GM21447 (cell line): ENCODE measurements around the gene REXO1.

ENCODE experiments used
- ATAC-seq: cut with Tn5 transposase; IDR thresholded peaks from one replicate; pipeline ENCODE4 v1.9.1; 2021; ENCODE audit not compliant: unreplicated experiment

Gene REXO1

DNA sequence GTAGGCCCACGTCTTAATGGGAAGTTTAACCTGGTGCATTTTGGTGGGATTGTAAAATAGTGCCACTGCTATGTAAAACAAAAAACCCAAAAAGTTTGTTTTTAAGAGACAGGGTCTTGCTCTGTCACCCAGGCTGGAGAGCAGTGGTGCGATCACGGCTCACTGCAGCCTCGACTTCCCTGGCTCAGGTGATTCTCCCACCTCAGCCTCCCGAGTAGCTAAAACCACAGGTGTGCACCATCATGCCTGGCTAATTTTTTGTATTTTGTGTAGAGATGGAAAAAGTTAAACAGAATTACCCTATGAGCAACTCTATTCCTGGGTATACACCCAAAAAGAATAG, 820 bp upstream of the REXO1 start:
- ATAC-seq: no peak

DNA sequence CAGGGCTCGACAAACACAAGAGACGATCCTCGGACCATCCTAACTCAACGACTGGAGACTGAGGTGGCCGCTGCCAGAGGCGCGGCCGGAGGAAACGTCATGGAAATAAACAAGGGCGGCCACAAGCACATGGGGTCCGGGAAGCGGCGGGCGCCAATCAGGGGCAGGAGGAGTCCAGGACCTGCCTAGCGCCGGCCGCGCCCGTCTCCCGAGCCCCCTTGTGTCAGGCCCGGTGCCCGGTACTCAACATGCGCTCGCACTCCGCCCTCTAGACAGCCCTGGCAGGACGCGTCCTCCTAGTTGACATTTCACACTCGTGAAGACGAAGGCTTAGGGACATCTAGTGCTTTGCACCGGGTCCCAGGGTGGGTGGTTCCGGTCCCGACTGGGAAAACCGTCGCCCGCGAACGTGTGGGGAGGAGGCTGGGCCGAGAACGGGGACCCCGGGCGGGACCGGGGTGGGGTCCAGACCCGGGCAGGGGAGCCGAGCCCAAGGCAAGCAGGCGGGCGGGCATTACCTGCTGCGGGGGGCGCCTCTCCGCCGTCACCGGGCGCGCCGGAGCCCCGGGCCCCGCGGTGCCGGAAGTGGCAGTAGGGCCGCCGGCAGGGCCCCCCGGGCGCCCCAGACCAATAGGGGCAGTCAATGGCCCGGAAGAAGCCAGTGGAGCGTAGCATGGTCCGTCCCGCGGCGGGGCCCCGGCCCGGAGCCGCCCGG, 442 bp downstream of the REXO1 start:
- ATAC-seq: peak; percentile 15

DNA sequence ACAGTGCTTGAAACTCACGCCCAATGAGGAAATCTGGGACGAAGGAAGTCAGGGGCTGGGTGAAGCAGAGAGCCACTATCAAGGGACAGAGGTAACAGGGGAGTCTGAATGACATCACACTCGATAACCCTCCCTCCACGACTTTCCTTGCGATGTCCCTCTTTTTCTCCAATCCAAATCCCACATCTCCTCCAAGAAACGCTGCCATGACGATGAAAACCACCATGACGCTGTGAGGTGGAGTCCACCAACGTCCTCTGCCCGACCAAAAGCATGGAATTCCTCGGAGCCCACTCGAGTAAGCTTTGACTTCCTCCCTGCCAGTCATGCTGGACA, 967 bp downstream of the REXO1 start:
- ATAC-seq: no peak

DNA sequence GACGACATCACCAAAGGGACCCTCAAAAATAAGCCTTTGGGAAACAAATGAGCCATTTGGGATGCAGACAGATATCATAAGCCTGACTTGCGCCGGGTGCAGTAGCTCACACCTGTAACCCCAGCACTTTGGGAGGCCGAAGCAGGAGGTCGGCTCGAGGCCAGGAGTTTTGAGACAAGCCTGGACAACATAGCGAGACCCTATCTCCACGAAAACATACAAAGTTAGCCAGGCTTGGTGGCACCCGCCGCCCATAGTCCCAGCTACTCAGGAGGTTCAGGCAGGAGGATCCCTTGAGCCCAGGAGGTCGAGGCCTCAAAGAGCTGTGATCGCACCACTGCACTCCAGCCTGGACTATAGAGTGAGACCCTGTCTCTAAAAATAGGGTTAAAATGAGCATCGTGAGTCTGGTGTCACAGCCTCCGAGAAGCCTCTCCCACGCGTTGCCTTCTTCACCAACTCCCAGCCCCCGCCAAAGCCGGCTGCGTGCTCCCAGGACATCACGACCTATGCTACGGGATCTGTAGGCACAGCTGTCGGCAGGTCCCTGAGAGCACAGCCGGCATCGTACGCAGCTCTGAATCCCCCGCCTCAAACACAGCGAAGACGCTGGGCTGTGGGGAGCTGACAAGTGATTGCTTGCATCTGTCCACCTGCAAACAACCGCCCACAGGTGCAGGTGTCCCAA, 1.6 kb downstream of the REXO1 start:
- no peak for ATAC-seq

DNA sequence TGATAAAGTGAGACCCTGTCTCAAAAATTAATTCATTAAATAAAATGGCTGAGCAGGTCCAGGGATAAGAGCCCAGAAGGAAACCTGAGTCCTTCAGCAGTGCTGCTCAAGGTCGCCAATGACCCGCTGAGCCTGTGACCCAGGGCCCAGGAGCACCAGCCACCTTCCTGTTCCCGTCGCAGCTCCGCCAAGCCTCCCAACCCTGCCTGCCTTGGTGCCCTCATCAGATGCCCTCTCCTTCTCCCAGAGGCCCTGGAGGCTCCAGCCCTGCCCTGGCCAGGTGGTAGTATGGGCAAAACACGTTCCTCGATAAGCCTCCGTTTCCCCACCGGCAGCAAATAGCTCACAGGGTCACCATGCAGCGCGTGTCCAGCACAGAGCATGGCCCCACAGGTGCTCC, 2.6 kb downstream of the REXO1 start:
- ATAC-seq: no peak

DNA sequence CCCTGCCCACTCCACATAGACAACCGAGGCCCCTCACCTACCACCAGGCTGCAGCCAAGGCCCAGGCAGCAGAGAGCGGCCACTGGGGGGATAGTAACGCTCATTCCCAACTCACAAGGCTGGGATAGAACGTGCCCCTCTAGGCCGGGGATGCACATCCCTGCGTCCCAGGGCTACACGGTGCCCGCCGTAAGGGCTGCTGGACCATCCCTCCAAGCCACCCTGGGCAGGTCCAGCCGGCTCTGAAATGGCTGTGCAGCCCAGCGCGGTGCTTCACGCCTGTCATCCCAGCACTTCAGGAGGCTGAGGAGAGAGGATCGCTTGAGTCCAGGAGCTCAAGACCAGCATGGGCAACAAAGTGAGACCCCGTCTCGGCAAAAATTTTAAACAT, 3.2 kb downstream of the REXO1 start:
- no peak for ATAC-seq

DNA sequence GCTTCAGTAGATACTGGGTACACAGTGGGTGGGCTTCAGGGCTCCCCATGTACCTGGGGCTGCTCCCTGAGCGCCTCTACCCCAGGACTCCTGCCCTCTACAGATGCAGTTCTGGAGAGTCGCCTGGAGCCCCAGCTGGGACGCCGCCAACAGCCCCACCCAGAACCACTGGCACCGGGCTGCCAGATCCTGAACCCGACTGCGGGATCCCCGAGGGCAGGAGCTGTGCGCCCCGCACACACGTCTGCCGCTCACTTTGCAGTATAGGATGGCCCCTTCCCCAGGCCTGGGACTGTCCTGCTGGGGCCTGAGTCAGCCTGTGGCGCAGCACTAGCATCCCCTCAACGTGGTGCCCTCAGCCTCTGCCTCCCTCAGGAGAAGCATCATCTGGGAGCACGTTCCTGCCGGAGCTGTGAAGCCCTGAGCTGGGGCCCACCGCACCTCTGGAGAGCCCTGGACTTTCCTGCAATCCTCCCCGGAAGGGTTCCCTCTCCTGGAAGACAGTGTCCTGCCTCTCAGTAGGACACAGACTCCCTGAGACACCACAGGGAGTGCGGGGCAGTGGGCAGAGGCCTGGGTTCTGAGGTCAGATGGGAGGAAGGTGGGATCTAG, 3.7 kb downstream of the REXO1 start:
- ATAC-seq: no peak

DNA sequence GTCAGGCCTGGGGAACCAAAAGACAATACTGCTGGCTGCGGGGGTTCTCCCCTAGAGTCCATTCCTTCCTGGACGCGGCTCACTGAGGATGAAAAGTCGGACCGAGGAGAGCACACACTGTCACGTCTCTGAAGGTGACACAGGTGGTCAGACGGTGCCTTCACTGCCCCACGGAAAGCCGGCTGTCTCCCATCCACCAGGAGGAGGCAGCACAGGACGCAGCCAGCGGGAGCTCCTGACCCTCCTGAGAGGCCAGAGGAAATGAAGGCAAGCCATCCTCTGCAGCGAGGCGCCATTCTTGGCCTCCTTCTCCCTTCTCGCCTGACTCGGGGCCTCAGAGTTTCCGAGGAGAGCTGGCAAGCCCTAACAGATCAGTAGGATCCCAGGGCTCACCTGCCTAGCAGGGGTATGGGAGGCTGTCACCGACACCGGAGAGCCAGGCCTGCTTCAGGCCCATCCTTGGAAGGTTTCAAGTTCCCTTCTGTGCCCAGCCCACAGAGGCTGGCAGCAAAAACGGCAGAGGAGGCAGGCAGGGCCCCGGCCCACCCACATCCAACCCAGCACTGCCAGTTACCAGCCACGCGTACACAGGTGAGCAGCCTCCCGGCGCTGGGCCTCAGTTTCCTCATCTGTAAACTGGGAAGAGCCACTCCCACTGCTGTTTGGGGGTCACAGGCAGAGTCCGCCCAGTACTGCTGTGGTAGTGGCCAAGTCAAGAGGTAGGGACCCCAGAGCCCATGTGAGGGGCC, 4.5 kb downstream of the REXO1 start:
- no peak for ATAC-seq

DNA sequence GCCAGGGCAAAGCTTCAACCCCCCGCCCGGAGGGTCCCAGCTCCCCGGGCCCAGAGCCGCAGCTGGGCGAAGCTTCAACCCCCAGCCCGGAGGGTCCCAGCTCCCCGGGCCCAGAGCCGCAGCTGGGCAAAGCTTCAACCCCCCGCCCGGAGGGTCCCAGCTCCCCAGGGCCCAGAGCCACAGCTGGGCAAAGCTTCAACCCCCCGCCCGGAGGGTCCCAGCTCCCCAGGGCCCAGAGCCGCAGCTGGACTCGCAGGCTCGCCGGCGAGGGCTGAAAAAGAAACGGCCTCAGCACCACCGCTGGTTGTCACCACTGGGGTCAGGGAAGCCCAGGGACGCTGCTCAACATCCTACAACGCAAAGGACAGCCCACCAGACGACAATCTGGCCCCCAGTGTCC, 5.2 kb downstream of the REXO1 start:
- no peak for ATAC-seq

DNA sequence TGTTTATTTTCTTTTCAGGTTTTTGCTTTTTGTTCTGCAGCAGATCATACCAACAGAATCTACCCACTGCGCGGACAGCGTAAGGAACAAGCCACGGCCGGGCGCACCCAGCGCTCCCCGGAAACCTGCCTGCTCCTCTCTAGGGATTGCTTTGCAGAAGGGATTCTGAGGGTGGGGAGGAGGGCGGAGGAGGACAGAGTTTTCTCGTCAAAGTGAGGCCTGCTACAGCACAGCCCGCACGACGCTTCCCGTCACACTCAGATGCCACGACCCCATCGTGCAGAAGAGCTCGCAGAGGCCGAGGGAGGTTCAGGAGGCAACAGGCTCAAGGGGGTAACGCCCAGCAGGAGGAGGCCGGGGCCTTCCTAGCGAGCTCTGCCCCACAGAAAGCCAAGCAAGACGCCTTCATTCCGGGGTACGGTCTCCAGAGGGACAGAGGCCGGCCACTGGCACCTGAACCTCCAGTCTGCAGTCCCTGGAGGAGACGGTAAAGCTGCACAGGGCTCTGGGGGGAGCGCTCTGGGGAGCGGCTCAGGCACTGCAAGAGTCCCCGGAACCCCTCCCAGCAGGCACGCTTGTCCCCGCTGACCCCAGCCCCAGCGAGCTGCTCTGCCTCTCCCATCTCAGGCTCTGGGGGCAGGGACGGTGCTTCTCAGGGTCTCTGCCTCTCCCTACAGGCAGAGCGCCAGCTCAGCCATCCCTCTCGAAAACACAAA, 6.9 kb downstream of the REXO1 start:
- no peak for ATAC-seq

DNA sequence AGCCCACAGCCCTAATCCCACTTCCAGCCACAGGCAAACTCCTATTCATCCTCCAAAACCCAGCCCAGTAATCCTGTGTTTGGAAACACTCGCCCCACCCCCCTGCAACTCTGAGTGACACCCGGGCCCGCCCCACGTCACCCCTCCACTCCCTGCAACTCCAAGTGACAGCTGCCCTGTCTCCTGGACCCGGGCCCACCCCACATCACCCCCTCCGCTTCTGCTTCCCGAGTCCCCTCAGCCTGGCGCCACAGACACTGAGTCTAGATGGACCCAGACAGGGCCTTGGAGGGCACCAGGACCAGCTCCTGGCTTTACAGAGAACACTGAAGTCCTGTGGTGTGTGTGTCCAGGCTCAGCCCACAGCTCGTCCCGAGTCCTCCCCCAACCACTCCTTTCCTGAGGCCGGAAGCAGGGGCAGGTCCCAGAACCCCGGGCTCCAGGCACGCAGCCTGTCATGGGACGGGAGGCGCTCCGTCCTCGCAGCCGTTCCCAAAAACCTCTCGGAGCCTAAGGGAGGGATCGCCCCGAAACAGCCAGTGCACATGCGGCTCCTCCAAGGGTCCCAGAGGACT, 7.7 kb downstream of the REXO1 start:
- ATAC-seq: no peak

DNA sequence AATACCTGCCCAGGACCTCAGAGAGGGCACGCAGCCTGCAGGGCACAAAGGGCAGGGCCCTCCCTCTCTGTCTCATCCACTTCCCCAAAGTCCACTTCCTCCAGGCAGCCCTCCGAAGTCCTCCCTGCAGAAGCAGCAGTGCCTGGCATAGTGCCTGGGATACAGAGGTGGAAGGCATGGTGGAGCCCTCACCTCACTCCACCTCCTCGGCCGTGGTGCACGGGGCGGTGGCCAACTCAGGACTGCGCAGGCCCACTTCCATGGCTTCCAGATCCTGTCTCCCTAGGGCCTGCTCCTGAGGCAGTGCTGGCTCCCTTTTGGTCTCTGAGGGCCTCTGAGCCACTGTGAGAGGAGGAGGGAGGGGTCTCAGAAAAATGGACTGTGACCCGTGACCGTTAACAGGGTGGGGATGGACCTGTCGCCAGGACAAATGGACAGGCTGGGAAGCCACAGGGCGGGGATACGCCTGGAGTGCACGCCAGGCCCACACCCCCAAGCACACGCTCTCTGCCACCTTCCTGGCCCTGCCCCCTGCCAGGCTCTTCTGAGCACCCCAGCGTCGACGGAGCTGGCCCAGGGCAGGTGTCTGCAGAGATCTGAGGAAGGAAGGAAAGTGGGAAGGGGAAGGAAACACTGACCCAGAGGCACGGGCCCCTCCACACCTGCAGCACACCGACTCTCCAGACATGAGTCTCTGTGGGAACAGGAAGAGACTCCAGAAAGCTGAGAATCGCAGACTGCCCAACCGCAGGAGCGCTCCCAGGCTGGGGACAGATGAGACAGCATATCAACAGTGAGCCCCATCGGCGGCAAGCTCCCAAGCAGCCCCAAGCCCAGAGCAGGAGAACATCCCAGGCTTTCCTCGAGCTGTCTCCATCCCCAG, 8.4 kb downstream of the REXO1 start:
- no peak for ATAC-seq

DNA sequence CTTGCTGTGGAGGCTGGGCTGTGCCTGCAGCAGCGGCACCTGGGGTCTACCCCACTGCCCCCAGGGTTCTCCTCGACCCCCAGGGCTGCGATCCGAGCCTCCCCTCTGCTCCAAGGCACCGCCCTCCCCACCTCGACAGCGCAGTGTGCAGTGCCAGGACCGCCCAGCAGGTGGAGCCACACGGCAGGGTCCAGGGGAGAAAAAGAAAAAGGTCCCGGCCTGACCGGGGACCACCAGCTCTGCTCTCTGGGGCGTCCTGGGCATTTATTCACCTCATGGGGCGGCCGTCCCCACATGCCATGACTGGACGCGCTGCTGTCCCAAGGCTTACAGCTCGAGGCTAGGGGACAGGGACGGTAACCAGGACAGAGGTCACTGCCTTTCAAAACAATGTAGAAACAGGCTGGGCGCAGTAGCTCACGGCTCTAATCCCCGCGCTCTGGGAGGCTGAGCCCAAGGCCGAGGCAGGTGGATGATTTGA, 10.6 kb downstream of the REXO1 start:
- no peak for ATAC-seq

DNA sequence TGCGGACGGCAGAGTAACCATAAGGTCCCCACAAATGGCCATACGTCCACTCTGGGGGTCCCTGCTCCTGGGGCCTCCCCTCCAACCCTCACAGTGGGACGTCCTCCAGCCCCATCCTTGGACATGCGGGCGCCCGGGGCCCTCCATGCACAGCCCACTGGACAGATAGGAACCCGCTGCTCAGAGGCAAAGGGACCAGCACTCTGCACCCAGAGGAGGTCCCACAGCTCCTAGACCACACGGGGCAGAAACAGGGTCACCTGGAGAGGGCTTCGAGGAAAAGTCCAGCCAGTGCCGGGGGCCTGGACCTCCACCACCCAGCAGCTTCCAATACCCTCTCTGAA, 11.1 kb downstream of the REXO1 start:
- ATAC-seq: no peak

DNA sequence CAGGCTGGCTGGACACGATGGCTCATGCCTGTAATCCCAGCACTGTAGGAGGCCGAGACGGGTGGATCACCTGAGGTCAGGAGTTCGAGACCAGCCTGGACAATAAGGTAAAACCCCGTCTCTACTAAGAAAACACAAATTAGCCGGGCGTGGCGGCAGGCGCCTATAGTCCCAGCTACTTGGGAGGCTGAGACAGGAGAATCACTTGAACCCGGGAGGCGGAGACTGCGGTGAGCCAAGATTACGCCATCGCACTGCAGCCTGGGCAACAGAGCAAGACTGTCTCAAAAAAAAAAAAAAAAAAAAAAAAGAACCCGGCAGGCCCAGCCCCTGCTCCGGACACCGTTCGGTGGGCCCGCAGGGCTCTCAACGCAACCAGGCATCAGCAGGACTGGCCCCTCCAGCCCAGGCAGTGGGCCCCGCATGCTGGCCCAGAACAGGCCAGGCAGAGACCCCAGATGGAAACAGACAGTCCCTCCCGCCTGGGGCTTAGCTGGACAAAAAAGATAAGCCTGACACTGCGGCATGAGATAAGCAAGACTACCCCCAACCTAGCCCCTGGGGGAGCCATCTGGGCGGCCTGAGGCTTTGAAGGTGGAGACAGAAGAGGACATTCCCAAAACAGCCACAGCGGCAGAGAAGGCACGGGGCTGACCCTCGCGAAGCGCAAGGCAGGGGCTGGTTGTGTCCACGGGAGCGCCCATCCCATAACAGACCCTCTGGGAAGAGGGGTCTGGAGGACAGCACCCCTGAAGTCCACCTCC, 11.6 kb downstream of the REXO1 start:
- ATAC-seq: no peak

DNA sequence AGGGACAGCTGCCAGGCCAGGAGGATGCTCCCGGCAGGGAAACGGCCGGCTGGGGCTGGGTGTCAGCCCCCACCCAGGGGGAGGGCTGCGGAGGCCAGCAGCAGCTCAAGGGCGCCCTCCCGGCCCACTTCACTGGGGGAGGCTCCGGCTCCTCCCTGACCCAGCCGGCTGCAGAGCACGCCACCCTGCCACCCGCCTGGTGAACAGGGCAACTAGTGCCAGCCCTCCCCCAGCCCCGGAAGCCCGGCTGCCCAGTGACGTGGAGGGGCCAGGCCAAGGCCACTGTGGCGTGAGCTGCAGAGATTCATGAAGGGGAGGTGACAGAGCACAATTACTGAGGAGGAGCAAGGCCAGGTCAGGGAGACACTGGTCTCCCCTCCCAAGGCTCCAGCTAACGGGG, 14.7 kb downstream of the REXO1 start:
- no peak for ATAC-seq

DNA sequence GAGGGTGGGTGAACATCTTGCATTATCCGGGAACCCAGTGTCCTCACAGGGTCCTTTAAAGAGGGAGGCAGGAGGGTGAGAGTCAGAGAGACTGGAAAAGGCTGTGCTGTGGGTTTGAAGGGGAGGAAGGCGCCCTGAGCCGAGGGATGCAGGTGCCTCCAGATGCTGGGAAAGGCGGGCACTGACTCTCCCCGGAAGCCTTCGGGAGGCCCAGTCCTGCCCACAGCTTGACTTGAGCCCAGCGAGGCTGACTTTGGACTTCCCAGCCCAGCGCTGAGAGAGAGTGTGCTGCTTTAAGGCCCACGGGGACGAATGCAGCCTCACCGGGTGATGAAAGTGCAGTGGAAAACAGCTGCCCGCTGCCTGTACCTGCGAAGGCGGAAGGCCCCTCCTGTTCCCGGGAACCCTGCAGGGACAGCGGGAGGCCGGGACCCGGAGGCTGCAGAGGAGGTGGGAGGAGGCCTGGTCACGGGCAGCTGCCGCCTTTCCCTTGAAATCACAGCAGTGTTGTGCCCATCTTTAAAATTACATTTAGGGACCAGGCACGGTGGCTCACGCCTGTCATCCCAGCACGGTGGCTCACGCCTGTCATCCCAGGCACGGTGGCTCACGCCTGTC, 16.1 kb downstream of the REXO1 start:
- no peak for ATAC-seq

DNA sequence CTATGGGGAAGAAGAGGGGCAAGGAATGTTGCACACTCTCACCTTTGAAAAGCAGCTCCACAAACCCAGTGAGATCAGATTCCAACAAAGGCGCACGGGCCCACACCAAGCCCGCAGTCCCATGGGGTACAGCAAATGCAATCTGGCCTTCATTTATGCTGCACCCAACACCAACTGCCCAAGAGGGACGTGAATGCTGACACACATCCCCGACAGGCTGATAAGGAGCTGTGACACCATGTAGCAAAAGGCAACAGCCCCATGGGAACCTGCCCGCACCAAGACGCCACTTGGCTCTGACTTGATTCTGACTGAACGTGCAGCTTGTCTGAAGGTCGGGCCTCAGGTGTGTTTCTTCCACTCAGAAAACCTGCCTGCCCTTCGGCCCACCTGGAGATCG, 17.3 kb downstream of the REXO1 start:
- no peak for ATAC-seq

DNA sequence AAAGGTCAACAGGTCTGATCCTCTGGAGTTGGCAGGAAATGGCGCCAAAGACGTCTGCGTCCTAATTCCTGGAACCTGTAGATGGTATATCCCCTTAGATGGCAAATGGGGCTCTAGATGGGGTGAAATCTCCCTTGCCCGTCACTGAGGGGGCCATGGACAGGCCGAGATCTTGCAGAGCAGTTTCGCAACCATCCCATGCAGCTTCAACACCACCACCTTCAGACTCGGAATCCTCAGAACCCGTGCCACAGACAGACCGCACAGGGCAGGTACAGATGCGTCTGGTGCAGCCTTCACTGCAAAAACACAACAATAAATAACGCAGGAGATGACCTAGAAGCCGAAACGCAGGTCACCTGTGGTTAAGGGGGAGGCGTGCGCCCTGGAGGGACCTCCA, 17.7 kb downstream of the REXO1 start:
- ATAC-seq: no peak
